GM21619 (cell line): ENCODE measurements around the gene SLC2A6.

Experiments
- ATAC-seq: cut with Tn5 transposase; IDR thresholded peaks from one replicate; pipeline ENCODE4 v1.9.1; 2021; ENCODE audit not compliant: unreplicated experiment

Gene SLC2A6

GRCh38 chr9:133483611-133484010 lies 4.7 kb upstream of the SLC2A6 start:
- no peak for ATAC-seq

GRCh38 chr9:133477992-133478850 lies 678 bp downstream of the SLC2A6 start:
- ATAC-seq: peak; percentile 43

- ATAC-seq: no peak
Measured at GRCh38 chr9:133477461-133477860, 1.4 kb downstream of the SLC2A6 start.

GRCh38 chr9:133476941-133477340 lies 2.0 kb downstream of the SLC2A6 start:
- no peak for ATAC-seq

- ATAC-seq: no peak
Measured at GRCh38 chr9:133476036-133476931, 2.6 kb downstream of the SLC2A6 start.

GRCh38 chr9:133475292-133476012 lies 3.4 kb downstream of the SLC2A6 start:
- ATAC-seq: no peak

GRCh38 chr9:133474853-133475252 lies 4.0 kb downstream of the SLC2A6 start:
- ATAC-seq: no peak

- ATAC-seq: no peak
Measured at GRCh38 chr9:133474215-133474614, 4.7 kb downstream of the SLC2A6 start.

GRCh38 chr9:133473743-133474142 lies 5.2 kb downstream of the SLC2A6 start:
- ATAC-seq: no peak

GRCh38 chr9:133472753-133473378 lies 6.0 kb downstream of the SLC2A6 start:
- ATAC-seq: no peak

GRCh38 chr9:133472277-133472645 lies 6.6 kb downstream of the SLC2A6 start:
- ATAC-seq: no peak

- no peak for ATAC-seq
Measured at GRCh38 chr9:133471551-133472276, 7.2 kb downstream of the SLC2A6 start.

GRCh38 chr9:133470988-133471387 lies 7.9 kb downstream of the SLC2A6 start:
- no peak for ATAC-seq

GRCh38 chr9:133470427-133470924 lies 8.4 kb downstream of the SLC2A6 start:
- ATAC-seq: no peak

GRCh38 chr9:133468777-133469421 lies 10.0 kb downstream of the SLC2A6 start:
- no peak for ATAC-seq

GRCh38 chr9:133468374-133468773 lies 10.5 kb downstream of the SLC2A6 start:
- no peak for ATAC-seq

GRCh38 chr9:133467101-133467500 lies 11.8 kb downstream of the SLC2A6 start:
- no peak for ATAC-seq

GRCh38 chr9:133465984-133466383 lies 12.9 kb downstream of the SLC2A6 start:
- no peak for ATAC-seq

- no peak for ATAC-seq
Measured at GRCh38 chr9:133464638-133465037, 14.3 kb downstream of the SLC2A6 start.
